ENCODE measurements around the gene MOBP.

Gene MOBP

DNA sequence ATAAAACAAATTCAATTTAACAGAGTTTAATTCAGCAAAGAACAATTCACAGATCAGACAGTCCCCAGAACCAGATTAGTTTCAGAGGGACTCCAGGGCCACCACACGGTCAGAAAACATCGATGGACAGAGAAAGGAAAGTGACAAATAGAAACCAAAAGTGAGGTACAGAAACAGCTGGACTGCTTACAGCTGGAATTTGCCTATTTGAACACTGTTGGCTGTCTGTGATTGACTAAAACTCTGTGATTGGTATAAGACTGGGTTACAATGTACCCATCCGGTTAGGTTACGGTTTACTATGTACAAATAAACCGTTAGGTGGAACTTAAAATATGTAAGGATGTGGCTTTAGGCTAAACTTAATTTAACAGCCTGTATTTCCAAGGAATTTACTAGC lies 30.3 kb downstream of the MOBP start:
- no peak for DNase-seq (ENCODE audit: low read depth, low spot score)

DNA sequence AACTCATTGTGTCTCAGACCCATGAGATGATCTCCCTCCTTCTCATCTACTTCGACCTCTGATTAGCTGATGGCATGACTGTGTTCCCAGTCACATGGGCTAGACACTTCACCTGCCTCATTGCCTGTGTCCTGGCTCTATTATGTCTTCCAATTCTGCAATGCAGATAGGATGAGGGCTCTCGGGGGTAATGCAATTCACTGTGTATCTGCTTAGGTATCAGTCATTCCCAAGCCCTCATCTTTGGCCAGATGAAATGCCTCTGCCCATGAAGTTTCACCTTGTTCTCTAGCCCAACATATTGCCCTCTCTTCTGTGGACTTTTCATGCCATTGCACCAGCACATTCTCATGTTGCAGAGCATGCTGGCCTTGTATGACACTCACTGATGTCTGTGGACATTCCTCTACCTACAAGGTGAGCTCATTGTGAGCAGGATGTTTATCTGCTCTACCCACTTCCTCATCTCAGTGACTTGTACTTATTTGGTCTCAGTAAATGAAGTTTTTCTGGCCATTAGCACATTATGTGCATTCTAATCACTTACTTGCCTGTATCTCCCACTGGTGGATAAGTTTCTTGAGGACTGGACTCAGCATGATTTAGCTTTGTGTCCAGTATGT lies 32.3 kb downstream of the MOBP start:
- no peak for DNase-seq (ENCODE audit: low read depth, low spot score)

DNA sequence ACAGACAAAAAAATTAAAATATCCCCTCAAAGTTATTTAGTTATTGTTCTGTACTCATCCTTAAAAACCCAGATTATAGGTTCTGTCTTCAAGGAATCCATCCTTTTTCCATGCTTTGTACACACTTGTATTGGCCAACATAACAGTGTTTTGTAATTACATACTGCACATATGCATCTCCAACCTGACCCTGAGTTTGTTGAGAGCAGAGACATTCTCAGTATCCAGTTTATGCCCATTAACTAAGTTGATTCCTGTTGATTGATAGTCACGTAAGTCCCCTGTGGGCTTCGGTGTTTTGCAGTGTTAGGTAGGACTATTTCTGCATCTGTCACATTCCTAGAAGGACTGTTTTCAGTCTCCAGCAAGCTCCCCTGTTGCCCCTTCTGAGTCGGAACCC lies 33.6 kb downstream of the MOBP start:
- DNase-seq (ENCODE audit: low read depth, low spot score), result no peak

DNA sequence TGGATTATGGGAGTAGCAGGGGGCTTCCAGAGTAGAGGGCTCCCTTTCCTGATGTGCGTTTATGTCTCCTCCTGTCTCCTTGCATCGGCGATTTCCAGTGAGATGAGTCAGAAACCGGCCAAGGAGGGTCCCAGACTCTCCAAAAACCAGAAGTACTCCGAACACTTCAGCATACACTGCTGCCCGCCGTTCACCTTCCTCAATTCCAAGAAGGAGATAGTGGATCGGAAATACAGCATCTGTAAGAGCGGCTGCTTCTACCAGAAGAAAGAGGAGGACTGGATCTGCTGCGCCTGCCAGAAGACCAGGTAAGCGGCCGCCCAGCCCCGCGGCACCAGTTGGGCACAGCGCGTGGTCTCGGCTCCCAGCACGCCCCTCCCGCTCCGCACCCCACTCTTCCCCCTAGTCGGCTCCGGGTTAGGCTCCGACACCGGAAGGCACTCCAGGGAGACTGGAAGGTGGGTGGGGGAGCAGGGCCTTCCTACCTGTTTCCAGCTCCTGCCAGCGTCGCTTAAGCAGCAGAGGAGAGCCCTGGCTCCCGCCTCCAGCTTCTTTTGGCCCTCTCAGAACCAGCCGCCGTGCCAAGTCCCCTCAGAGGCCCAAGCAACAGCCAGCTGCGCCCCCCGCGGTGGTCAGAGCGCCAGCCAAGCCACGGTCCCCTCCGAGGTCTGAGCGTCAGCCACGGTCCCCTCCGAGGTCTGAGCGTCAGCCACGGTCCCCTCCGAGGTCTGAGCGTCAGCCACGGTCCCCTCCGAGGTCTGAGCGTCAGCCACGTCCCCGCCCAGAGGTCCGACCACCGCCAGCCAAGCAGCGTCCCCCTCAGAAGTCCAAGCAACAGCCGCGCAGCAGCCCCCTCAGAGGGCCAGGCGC lies 34.7 kb downstream of the MOBP start:
- DNase-seq (ENCODE audit: low read depth, low spot score), result no peak

DNA sequence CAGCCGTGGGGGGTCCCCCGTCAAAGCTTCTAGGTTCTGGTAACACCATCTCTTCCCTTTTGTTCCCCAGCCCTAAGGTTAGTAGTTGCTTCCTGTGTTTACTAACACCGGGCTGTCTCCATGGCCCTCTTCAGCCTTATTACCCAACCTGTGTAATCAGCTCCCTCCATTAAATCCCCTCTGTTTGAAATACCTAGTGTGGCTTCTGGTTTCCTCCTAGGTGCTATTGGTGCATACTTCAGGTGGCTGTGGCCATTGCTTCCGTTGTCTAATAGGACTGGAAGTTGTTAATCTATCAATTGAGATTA lies 35.3 kb downstream of the MOBP start:
- no peak for DNase-seq (ENCODE audit: low read depth, low spot score)

DNA sequence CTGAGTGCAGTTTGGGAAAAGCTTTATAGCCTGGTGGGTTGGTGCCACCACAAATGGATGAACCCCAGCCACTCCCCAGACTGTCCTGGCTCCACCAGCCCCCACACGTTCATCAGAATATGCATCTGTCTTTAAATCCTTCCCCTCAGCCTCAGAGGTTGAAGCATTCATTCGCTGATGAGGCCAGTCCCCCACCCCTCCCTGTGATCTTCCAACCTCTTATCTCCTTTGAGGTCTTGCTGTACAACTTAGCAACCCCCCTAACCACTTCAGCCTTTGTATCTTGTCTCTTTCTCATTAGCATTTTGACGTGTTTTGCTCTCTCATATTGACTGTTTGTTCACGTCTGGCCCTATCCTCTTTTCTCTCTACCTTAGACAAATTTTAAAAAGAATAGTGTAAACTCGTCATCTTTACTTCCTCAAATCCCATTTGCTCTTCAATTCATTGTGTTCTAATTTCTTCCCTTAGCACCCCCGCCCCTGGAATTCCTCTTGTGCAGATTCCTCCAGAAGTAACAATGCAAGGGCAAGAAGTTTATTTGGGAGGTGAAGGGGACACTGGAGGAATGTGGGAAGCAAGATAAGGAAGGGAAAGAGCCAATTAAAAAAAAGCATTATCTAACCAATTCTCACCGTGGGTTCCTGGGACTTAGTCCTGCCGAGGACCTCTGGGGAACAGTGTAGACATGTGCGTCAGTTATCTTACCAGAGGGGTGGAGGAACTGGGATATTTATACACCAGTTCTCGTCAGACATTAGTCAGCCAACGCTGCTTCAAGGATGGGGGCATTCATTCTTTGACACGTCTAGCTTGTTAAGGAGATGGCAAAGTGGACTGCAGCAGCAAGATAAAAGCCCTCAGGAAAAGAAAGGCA lies 38.6 kb downstream of the MOBP start:
- DNase-seq (ENCODE audit: low read depth, low spot score), result no peak

DNA sequence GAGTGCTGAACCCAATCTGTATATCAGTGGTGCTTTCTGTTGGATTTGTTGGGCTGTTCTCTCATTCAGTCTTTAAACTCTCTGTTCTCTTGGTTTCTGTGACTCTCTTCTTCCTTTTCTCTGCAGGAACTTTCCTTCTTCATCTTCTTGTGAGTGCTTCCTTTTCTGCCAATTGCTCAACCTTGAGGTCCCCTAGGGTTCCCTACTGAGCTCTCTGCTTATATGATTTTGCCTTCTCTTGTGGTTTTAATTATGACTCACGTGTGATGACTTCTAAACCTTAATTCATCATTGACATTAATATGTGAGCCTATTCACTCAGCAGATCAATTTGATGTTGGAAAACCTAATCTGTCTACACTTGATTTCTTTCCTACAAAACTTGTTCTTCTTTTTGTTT lies 39.4 kb downstream of the MOBP start:
- no peak for DNase-seq (ENCODE audit: low read depth, low spot score)

DNA sequence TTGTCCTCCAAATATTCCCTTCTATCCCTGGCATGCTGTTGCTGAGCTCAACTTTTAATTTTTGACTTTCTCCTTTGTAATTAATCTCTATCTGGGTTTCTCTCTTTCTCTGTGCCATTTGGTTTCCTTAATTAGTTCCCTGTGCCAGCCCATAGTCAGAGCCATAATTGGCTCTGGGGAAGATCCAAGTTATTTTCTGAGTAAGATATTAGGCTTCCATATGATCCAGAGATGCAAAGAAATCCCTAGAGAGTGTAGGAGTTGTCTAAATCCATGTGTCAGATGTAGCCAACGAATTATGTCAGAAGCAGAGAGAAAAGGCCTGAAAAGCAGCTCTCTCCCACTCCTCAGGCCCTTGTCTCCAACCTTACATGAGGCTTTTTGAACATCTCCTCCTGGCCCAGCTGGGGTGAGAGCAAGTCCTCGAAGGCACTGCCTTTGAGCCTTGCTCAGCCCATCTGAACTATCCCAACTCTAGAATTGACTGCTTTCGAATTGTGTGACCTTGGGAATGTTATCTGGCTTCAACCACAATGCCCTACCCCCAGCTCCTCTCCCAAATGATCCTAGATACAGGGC lies 46.4 kb downstream of the MOBP start:
- no peak for DNase-seq (ENCODE audit: low read depth, low spot score)

DNA sequence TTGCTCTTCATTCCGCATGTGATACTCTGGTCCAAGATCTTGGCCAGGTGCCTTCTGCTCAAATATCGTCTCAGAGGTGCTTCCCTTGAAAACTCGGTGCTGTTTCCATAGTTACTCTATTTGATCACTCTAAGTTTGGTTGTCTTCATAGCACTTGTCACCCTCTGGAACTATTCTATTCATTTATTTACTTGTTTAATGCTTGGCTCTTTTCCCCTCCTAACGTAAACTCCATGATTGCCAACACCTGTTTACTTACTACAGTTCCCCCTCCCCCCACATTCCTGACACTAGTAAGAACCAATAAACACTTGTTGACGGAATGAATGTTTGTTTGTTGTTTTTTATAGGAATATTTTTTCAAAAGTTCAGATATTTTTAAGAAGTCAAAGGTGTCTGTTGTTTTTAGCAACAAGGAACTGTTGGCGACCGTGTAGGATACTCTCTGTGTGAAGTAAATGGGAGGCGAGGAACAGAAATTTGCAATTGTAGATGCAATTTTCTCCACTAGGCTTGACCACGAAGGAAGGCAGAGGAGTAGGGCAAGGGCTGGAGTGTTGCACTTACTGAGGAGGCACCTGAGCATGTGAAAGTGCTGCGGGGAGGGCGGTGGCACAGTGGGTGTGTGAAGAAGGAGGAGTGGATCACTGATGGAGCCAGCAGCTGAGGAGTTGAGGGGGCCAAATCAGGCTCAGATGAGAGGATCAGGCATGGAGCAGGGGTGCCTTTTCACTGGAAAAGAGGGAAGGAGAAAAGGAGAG lies 48.4 kb downstream of the MOBP start:
- no peak for DNase-seq (ENCODE audit: low read depth, low spot score)

DNA sequence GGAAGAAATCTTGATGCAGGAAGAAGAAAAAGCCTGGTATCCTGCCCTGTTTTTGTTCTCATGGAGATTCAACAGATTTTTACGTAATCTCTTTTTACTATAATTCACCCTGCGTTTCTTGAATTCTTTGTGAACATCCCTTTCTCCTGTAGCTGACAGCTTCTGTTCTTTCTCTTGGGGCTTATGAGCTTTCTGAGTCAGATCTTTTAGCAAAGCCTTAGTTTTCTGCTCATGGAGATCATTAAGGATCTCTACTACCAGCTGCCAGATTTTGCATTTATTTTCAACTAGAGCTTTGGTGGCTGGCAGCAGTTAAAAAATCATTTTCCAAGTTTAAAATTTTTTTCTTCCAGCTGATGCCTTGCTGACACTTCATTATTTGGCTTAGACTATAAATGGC lies 51.6 kb downstream of the MOBP start:
- DNase-seq (ENCODE audit: low read depth, low spot score), result no peak

DNA sequence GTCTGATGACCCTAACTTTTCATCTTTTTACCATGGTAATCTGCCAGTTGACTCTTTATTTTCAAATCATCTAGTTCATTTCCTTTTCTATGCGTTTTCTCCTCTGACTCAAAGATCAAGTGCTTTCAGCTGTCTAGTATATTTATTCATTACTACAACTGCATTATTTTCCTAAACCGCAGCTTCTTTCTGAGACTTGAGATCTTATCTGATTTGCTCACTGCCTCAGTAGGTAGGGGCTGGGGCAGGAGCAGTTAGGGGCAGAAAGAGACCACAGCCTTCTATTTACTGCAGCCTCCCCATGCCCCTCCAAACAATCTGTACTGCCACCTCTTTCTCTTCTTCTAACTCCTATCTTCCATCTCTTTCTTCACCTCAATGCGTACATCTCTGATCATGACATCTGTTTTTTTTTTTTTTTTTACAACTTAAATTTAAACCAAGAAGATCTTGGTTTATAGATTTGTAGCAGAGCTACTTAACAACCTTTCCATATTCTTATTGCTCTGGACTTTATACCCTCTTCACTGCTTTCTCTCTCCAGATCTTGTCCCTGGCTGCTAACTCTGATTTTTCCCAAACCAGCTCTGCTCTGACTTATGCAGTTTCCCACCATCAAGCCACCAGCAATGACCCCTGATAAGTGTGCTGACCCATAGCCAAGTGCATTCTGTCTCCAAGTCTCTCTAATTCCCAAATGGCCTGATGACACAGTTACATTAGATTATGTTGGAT lies 52.2 kb downstream of the MOBP start:
- no peak for DNase-seq (ENCODE audit: low read depth, low spot score)

DNA sequence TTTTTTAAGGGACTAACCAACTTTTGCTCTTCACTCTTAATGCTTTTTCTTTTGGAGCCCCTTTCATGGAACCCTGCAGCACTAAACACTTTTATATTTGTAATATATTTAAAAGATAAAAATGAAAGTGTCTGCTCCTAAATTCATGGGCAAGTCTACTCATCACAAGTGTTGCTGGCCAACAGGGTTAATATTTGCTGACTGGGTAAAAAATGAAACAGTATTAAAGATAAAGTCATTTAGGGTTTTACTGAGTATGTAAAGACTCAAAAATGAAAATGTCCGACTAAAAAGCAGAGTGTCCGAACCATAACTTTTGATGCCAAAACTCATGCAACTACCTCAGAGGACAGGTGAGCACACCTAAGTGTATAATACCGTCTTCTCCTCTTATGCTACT lies 54.0 kb downstream of the MOBP start:
- no peak for DNase-seq (ENCODE audit: low read depth, low spot score)

DNA sequence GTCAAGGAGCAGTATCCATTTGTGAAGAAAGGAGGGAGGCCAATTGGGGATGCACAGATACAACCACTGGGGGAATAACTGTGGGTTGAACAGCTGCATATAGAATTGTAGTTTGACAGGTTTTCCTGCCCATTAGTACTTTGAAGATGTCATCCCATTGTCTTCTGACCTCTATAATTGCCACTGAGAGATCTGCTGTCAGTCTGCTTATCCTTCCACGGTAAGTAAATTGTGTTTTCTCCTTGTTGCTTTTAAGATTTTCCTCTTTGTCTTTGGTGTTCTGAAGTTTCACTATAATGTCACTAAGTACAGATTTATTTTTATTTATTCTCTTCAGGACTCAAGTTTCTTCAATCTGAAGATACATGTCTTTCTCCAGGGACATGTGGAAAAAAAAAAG lies 56.6 kb downstream of the MOBP start:
- DNase-seq (ENCODE audit: low read depth, low spot score), result no peak

DNA sequence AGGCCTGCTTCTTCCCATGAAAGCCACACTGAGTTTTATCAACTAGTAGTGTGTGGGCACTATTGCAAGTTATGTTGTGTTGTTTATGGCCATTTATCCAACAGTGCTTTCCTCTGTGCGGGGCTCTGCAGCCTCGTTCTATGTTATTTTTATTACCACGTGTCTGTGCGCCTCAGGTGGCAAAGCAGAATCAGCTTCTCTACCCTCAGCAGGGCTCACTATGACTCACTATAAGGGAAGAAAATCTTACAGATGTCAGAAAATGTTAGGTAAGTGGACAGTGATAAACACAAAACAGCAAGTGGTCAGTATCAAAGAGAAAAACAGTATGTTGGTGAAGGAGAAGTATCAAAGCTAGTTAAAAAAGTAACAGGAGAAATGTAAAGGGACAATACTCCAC lies 61.4 kb downstream of the MOBP start:
- no peak for DNase-seq (ENCODE audit: low read depth, low spot score)

DNA sequence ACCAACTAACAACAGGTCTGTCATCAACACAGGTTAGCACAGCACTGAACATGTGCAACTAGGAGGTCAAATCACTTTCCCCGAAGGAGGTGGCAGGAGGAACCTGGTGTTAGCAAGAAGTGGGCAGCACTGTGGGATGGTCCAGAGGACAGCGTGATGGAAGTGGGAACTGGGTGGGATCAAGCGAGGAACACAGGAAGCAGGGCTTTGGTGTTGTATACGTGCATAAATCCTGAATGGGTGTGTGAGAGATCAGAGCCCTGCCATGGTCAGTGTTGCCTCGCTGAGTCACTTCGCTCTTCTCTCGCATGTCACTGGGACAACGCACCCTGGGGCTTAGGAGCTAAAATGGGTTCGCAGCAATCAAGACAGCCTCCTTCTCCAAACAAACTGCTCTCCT lies 62.1 kb downstream of the MOBP start:
- no peak for DNase-seq (ENCODE audit: low read depth, low spot score)

DNA sequence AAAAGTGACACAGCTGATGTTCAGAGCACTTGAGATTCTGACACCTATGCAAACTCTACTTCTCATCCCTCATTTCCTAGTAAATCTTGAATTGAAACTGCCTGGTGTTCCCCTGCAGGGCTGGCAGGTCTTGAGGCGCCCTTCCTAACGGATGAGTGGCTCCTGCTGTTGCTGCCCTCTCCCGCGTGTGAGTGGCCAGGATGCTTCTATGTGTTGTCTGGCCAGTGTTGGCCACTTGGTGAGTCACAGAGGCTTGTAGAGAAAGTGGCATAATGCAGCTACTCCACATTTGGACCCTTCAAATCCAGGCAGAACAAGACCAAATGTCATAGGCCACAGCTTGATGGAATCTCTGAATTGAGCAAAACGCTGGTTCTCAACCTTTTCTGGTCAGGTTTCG lies 63.6 kb downstream of the MOBP start:
- no peak for DNase-seq (ENCODE audit: low read depth, low spot score)

DNA sequence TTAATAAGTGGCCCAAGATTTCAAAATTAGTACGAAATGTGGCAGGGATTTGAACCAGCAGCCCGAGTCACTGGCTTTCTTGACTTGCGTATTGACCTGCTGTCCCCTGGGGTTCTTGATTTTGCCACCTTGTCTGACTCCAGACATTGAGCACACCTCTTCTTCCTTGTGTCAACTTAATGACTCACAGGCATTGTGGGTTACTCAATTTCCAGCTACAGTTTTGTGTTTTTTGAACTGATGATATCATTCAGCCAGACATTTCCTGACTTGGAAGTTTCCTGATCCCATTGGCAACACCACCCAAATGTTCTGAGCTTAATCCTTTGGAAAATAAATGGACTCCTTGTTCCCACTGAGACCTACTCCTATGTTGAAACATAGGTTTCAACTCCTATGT lies 64.2 kb downstream of the MOBP start:
- DNase-seq (ENCODE audit: low read depth, low spot score), result no peak

DNA sequence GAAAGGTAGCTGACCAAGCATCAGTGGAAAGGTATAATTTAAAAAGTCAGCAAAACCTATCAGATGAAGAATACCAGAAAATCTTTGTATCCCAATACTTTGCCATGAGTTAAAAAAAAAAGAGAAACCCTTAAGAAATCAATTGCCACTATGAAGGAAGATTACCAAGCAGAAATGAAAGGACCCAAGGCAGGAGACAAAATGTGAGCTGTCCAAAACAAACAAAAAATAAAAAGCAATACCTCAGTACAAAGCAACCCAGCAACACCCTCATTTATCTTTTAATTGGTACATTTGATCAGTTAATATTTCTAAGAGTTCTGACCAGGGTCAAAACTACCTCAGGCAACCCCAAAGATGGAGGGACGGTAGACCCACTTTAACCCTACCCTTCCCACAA lies 65.3 kb downstream of the MOBP start:
- no peak for DNase-seq (ENCODE audit: low read depth, low spot score)

DNA sequence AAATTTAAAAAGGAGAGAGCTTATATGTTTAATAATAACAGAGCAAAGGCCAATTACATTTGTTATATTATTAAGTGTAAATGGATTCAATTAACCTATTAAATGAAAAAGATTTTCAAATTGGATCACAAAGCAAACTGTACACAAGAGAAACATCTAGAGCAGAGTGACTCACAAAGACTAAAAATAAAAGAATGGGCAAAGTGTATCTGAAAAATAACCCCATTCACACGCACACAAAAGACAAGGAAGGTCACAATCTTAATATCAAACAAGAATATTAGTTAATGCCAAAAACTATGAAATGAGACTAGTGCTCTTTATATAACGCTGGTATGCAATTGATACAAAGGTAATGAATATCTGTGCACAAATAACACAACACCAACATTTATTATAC lies 65.7 kb downstream of the MOBP start:
- no peak for DNase-seq (ENCODE audit: low read depth, low spot score)

DNA sequence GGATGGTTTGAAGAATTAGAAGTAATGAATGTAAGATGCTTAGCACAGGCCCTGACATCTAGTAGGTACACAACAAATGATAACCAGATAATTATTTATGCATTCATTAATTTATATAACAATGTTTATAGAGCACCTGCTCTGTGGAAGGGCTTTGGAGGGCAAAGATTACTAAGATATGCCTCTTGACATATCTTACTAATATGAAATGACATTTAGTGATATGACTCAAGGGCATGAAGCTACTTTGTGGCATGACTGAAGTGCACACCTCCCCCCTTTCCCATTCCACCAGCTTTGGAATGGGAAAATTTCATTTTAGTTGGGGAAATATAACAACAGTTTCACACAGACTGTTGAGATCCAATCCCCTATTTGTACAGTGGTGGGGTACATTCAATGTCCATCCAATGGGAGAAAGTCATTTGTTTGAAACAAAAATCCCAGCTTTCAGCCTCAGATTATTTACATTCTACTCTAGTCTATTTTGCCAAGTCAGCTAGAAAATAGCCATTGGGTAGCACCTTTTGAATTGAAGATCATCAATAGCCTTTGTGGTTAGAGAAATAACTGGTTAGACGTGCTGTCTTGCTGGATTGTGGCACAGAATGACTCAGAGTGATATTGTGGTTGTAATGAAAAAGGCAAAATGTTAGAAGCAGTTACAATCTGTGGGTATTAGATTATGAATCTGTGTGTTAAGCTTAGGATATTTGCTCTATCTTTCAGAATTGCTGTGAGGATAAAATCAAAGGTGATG lies 72.9 kb downstream of the MOBP start:
- no peak for DNase-seq (ENCODE audit: low read depth, low spot score)
